Astrocyte (in vitro differentiated cells and primary cell): ENCODE results near the gene HS2ST1. TPM values are rescaled to one million over a fixed set of nuclear protein-coding genes. Genes with fewer than 3 reads are reported as not detected.

Experiments
- DNase-seq: peaks from one replicate; pipeline ENCODE4 v3.0.0-alpha.2; 2010; ENCODE audit warnings: low read depth
- FAIRE-seq: peaks from 2 replicates; lab custom pipeline; 2011; peaks lifted over from hg19 to GRCh38; lab: Jason Lieb, UNC
- H2AFZ ChIP-seq: 2 replicates; pipeline ENCODE4 v1.6.0; 2012; ENCODE audit warnings: low read depth, low read length, inconsistent platforms
- H3K27ac ChIP-seq: 2 replicates; pipeline ENCODE4 v1.5.1; 2011; ENCODE audit warnings: low read depth, low read length, inconsistent platforms
- H3K27me3 ChIP-seq: 2 replicates; pipeline ENCODE4 v1.6.0; 2011; ENCODE audit warnings: low read length, inconsistent platforms; ENCODE audit not compliant: insufficient read depth
- H3K36me3 ChIP-seq: 2 replicates; pipeline ENCODE4 v1.5.1; 2011; ENCODE audit warnings: low read length, inconsistent platforms; ENCODE audit not compliant: insufficient read depth
- H3K4me1 ChIP-seq: 2 replicates; pipeline ENCODE4 v1.5.1; 2011; ENCODE audit warnings: low read length, inconsistent platforms; ENCODE audit not compliant: insufficient read depth
- H3K4me2 ChIP-seq: 2 replicates; pipeline ENCODE4 v1.6.0; 2012; ENCODE audit warnings: low read length, inconsistent platforms
- H3K4me3 ChIP-seq: 2 replicates; pipeline ENCODE4 v1.5.1; 2011; ENCODE audit warnings: low read depth, mild to moderate bottlenecking, low read length, inconsistent platforms; ENCODE audit not compliant: insufficient read depth
- H3K79me2 ChIP-seq: 2 replicates; pipeline ENCODE4 v1.6.0; 2012; ENCODE audit warnings: mild to moderate bottlenecking, low read length, inconsistent platforms; ENCODE audit not compliant: insufficient read depth
- H3K9ac ChIP-seq: 2 replicates; pipeline ENCODE4 v1.6.0; 2012; ENCODE audit warnings: mild to moderate bottlenecking, low read length, inconsistent platforms
- H3K9me3 ChIP-seq: 2 replicates; pipeline ENCODE4 v1.5.1; 2012; ENCODE audit warnings: low read depth, mild to moderate bottlenecking, low read length, inconsistent platforms; ENCODE audit not compliant: insufficient read depth
- H4K20me1 ChIP-seq: 2 replicates; pipeline ENCODE4 v1.6.0; 2012; ENCODE audit warnings: low read length, inconsistent platforms; ENCODE audit not compliant: insufficient read depth
- H3K27ac Mint-ChIP-seq: one replicate; pipeline ENCODE4 v1.8.0; 2021; ENCODE audit warnings: mild to moderate bottlenecking, mixed read lengths; ENCODE audit not compliant: unreplicated experiment
- H3K27me3 Mint-ChIP-seq: one replicate; pipeline ENCODE4 v1.8.0; 2021; ENCODE audit warnings: low read depth, mixed read lengths; ENCODE audit not compliant: unreplicated experiment
- H3K36me3 Mint-ChIP-seq: one replicate; pipeline ENCODE4 v1.8.0; 2021; ENCODE audit warnings: low read depth, mixed read lengths; ENCODE audit not compliant: unreplicated experiment
- H3K4me1 Mint-ChIP-seq: one replicate; pipeline ENCODE4 v1.8.0; 2021; ENCODE audit warnings: low read depth, mixed read lengths; ENCODE audit not compliant: unreplicated experiment
- H3K4me3 Mint-ChIP-seq: one replicate; pipeline ENCODE4 v1.8.0; 2021; ENCODE audit warnings: mild to moderate bottlenecking, moderate library complexity, mixed read lengths; ENCODE audit not compliant: unreplicated experiment
- H3K9me3 Mint-ChIP-seq: one replicate; pipeline ENCODE4 v1.8.0; 2021; ENCODE audit warnings: mild to moderate bottlenecking, mixed read lengths; ENCODE audit not compliant: unreplicated experiment
- CTCF ChIP-seq: IDR thresholded peaks from 2 replicates; pipeline ENCODE4 v1.5.1; 2011; ENCODE audit warnings: low read depth, mild to moderate bottlenecking, inconsistent platforms, low read length, moderate library complexity; ENCODE audit not compliant: insufficient read depth
- EZH2 ChIP-seq: IDR thresholded peaks from 2 replicates; pipeline ENCODE4 v1.6.1; 2012; ENCODE audit warnings: mild to moderate bottlenecking, low read length, inconsistent platforms; ENCODE audit not compliant: insufficient read depth
- total RNA-seq: library from RNA; stranded (reverse); gene quantifications from 2 replicates; pipeline ENCODE4 v1.2.1, GENCODE V29; 2021

The HS2ST1 gene
- total RNA-seq, 1 donor from 2014 or later: 34.7 TPM

GRCh38 chr1:86971778-86972177 lies 57.3 kb downstream of the HS2ST1 start:
- Histone ChIP-seq H3K27ac (no peak overlapping the region), H3K36me3 (no peaks in the 10 kb centered on the region), H3K79me2 (peaks cover 11% of the 10 kb centered on the region), H2AFZ (no peak overlapping the region), H3K9ac (no peak overlapping the region), H3K4me3 (no peak overlapping the region), H3K4me2 (no peak overlapping the region), H3K27me3 (no peaks in the 10 kb centered on the region), H4K20me1 (peaks cover 13% of the 10 kb centered on the region), H3K4me1 (no peaks in the 10 kb centered on the region), H3K9me3 (no peaks in the 10 kb centered on the region)
- no peak for TF ChIP-seq CTCF
- no peak for TF ChIP-seq EZH2
- FAIRE-seq: no peak
- H3K36me3 Mint-ChIP-seq: no peaks in the 10 kb centered on the region
- no peaks in the 10 kb centered on the region for H3K27me3 Mint-ChIP-seq
- no peaks in the 10 kb centered on the region for H3K9me3 Mint-ChIP-seq
- no peak for DNase-seq
- H3K4me3 Mint-ChIP-seq: no peak overlapping the region
- no peak overlapping the region for H3K27ac Mint-ChIP-seq
- peaks cover 5% of the 10 kb centered on the region for H3K4me1 Mint-ChIP-seq

GRCh38 chr1:86972262-86972661 lies 57.8 kb downstream of the HS2ST1 start:
- H3K9me3 ChIP-seq: no peaks in the 10 kb centered on the region
- H3K4me2 ChIP-seq: no peak overlapping the region
- Mint-ChIP-seq H3K27ac (no peak overlapping the region), H3K4me1 (peaks cover 5% of the 10 kb centered on the region), H3K27me3 (no peaks in the 10 kb centered on the region), H3K4me3 (no peak overlapping the region), H3K36me3 (no peaks in the 10 kb centered on the region), H3K9me3 (no peaks in the 10 kb centered on the region)
- peaks cover 14% of the 10 kb centered on the region for H4K20me1 ChIP-seq
- no peaks in the 10 kb centered on the region for H3K4me1 ChIP-seq
- DNase-seq (no peak), FAIRE-seq (no peak)
- H3K36me3 ChIP-seq: no peaks in the 10 kb centered on the region
- H3K4me3 ChIP-seq: no peak overlapping the region
- H3K27me3 ChIP-seq: no peaks in the 10 kb centered on the region
- H3K79me2 ChIP-seq: peaks cover 10% of the 10 kb centered on the region
- H3K27ac ChIP-seq: no peak overlapping the region
- H3K9ac ChIP-seq: no peak overlapping the region
- no peak overlapping the region for H2AFZ ChIP-seq
- no peak for TF ChIP-seq EZH2
- no peak for TF ChIP-seq CTCF

- Mint-ChIP-seq H3K27me3 (no peaks in the 10 kb centered on the region), H3K9me3 (no peaks in the 10 kb centered on the region), H3K36me3 (no peaks in the 10 kb centered on the region), H3K4me1 (peaks cover 5% of the 10 kb centered on the region), H3K27ac (no peak overlapping the region), H3K4me3 (no peak overlapping the region)
- no peaks in the 10 kb centered on the region for H3K9me3 ChIP-seq
- no peak for TF ChIP-seq EZH2
- TF ChIP-seq CTCF: no peak
- H3K27ac ChIP-seq: no peak overlapping the region
- FAIRE-seq (no peak), DNase-seq (no peak)
- no peaks in the 10 kb centered on the region for H3K36me3 ChIP-seq
- H4K20me1 ChIP-seq: peaks cover 6% of the 10 kb centered on the region
- no peaks in the 10 kb centered on the region for H3K27me3 ChIP-seq
- H3K79me2 ChIP-seq: no peaks in the 10 kb centered on the region
- no peak overlapping the region for H3K4me3 ChIP-seq
- H3K4me2 ChIP-seq: no peak overlapping the region
- H2AFZ ChIP-seq: no peak overlapping the region
- H3K9ac ChIP-seq: no peak overlapping the region
- no peaks in the 10 kb centered on the region for H3K4me1 ChIP-seq
These were observed 61.6 kb downstream of the HS2ST1 start for GRCh38 chr1:86975993-86976550.
